Gastrocnemius medialis (tissue), 4 donors: ENCODE measurements around the gene PXN. TPM values are rescaled to one million over a fixed set of nuclear protein-coding genes. Genes with fewer than 3 reads are reported as not detected.

Experiments used
- ATAC-seq, 2 donors: fragments of 150-250 bp; one replicate each; pipeline ENCODE4 v1.9.1; 2016
- DNase-seq, 2 donors: peaks; one replicate each; pipeline ENCODE4 v3.0.0-alpha.2; 2019
- H3K27ac ChIP-seq, 4 donors: fragments of 200-600 bp; sonication (generic); 1 replicate in 1 of 4; 2 replicates in 3 of 4; pipeline ENCODE4 v1.5.1; 2016 to 2018; ENCODE audit warnings: mild to moderate bottlenecking in 2 of 4, moderate library complexity in 1 of 4
- H3K27me3 ChIP-seq, 3 donors: fragments of 200-600 bp; sonication (generic) in 2 of 3; 1 replicate in 1 of 3; 2 replicates in 2 of 3; pipeline versions ENCODE4 v1.5.1 to v1.6.0; 2016 to 2019; ENCODE audit warnings: mild to moderate bottlenecking in 1 of 3, moderate library complexity in 1 of 3
- H3K36me3 ChIP-seq, 2 donors: fragments of 200-600 bp; sonication (generic) in 1 of 2; one replicate each; pipeline ENCODE4 v1.5.1; 2017 to 2018
- H3K4me1 ChIP-seq, 2 donors: fragments of 200-600 bp; sonication (generic) in 1 of 2; one replicate each; pipeline ENCODE4 v1.5.1; 2016 to 2017; ENCODE audit warnings: mild to moderate bottlenecking in 2 of 2
- H3K4me3 ChIP-seq, 4 donors: fragments of 200-600 bp; sonication (generic) in 3 of 4; 1 replicate in 1 of 4; 2 replicates in 3 of 4; pipeline ENCODE4 v1.5.1; 2016 to 2019; ENCODE audit warnings: mild to moderate bottlenecking in 2 of 4
- H3K9me3 ChIP-seq, 3 donors: fragments of 200-600 bp; sonication (generic) in 2 of 3; 1 replicate in 1 of 3; 2 replicates in 2 of 3; pipeline ENCODE4 v1.5.1; 2016 to 2019
- POLR2A ChIP-seq, 2 donors: fragments of 450-650 bp; IDR thresholded peaks; one replicate each; pipeline ENCODE4 v1.6.1; 2017; ENCODE audit warnings: antibody characterized with exemption in 2 of 2, mild to moderate bottlenecking in 2 of 2, moderate library complexity in 2 of 2
- in situ Hi-C, 4 donors: fragments of 200-750 bp; cut with MboI; loops; one replicate each; pipeline versions ENCODE4 v1.15.0 to v1.8.0; 2017; ENCODE audit warnings: low sequenced_read_pairs in 4 of 4
- intact Hi-C: fragments of 100-400 bp; cut with DNase I; formaldehyde crosslinking; loops from one replicate; pipeline ENCODE4 v1.15.1; 2023; ENCODE audit warnings: low total_unique reads
- total RNA-seq, 4 donors: library from RNA; depleted of rRNA; stranded (reverse); fragments of >200 nt; gene quantifications; one replicate each; pipeline versions ENCODE4 v1.1.0 to v1.2.3, GENCODE V29; 2016
- TF ChIP-seq, protein P1 (sequence below), 5 experiments: fragments of 450-650 bp in 3 of 5; fragments of 200-600 bp in 2 of 5; sonication (generic) in 2 of 5; IDR thresholded peaks in 4 of 5; conservative IDR thresholded peaks in 1 of 5; 1 replicate in 4 of 5; 2 replicates in 1 of 5; pipeline ENCODE4 v1.5.1; 2016 to 2019; ENCODE audit warnings: antibody characterized with exemption in 5 of 5, mild to moderate bottlenecking in 3 of 5, moderate library complexity in 3 of 5

The PXN gene
- total RNA-seq, 4 donors from 2014 or later = 48.8 to 102 (median 77.9) TPM

DNA sequence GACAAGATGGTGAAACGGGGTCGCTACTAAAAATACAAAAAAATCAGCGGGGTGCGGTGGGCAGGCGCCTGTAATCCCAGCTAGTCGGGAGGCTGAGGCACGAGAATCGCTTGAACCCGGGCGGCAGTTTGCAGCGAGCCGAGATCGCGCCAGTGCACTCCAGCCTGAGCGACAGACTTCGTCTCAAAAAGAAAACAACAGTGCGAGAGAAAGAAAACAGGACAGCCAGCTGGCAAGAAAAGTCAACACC, 26.8 kb upstream of the PXN start:
- Histone ChIP-seq H3K36me3 (no peaks in the 10 kb centered on the region), H3K27me3 (no peaks in the 10 kb centered on the region), H3K9me3 (no peaks in the 10 kb centered on the region), H3K4me3 (peak overlapping the region; percentile 55 to 84 (median 78)), H3K4me1 (peaks cover 0 to 5% of the 10 kb centered on the region in 2 donors), H3K27ac (peak overlapping the region; percentile 92 to 97 (median 96))
- intact Hi-C loops = loop anchor here (2.0 to 10.0 kb wide), 5 partner anchors 28 to 1335 kb away; partner anchors contain the start of genes ORAI1, PXN, RAB35 and RPLP0
- no peak for TF ChIP-seq POLR2A (IDR thresholded peaks at IDR 0.05)
- TF ChIP-seq, protein P1, sequence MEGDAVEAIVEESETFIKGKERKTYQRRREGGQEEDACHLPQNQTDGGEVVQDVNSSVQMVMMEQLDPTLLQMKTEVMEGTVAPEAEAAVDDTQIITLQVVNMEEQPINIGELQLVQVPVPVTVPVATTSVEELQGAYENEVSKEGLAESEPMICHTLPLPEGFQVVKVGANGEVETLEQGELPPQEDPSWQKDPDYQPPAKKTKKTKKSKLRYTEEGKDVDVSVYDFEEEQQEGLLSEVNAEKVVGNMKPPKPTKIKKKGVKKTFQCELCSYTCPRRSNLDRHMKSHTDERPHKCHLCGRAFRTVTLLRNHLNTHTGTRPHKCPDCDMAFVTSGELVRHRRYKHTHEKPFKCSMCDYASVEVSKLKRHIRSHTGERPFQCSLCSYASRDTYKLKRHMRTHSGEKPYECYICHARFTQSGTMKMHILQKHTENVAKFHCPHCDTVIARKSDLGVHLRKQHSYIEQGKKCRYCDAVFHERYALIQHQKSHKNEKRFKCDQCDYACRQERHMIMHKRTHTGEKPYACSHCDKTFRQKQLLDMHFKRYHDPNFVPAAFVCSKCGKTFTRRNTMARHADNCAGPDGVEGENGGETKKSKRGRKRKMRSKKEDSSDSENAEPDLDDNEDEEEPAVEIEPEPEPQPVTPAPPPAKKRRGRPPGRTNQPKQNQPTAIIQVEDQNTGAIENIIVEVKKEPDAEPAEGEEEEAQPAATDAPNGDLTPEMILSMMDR (IDR thresholded peaks at IDR 0.05 in 4 of 5, conservative IDR thresholded peaks at IDR 0.05 in 1 of 5) = no peak
- ATAC-seq = peak; percentile 4 to 6
- in situ Hi-C loops = no loop called here
- DNase-seq = no peak

DNA sequence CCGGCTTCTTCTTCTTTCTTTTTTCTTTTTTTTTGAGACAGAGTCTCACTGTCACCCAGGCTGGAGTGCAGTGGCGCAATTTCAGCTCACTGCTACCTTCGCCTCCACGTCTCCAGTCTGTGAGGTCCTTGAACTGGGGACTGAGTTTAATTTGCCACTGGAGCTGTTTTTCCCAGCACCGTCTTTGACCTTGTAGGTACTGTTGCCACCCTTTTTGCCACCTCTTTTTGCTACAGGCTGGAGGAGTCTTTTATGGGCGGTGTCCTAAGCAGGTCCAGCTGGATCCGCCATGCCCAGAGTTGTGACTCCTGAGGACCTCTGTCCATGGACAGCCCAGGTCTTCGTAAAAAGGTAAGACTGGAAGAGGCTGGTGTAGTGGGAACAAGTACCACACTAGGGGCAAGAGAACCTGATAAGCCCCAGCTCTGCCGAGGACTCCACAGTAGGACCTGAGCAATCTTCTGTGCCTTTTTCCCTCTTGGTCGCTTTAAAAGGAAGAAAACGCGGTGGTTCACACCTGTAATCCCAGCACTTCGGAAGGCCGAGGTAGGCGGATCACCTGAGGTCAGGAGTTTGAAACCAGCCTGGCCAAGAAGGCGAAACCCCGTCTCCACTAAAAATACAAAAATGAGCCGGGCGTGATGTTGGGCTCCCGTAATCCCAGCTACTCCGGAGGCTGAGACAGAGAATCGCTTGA, 25.2 kb upstream of the PXN start:
- TF ChIP-seq, protein P1 (IDR thresholded peaks at IDR 0.05 in 4 of 5, conservative IDR thresholded peaks at IDR 0.05 in 1 of 5) = no peak
- no peak for TF ChIP-seq POLR2A (IDR thresholded peaks at IDR 0.05)
- Histone ChIP-seq H3K27ac (peak overlapping the region; percentile 92 to 97 (median 96)), H3K4me3 (peak overlapping the region; percentile 30 to 84 (median 66)), H3K9me3 (no peaks in the 10 kb centered on the region), H3K4me1 (peaks cover 0 to 5% of the 10 kb centered on the region in 2 donors), H3K27me3 (no peaks in the 10 kb centered on the region), H3K36me3 (no peaks in the 10 kb centered on the region)
- intact Hi-C loops (loop anchor here (1.0 to 10.0 kb wide), 4 partner anchors 60 to 1337 kb away; partner anchors contain the start of genes ORAI1, RAB35 and SPPL3), in situ Hi-C loops (no loop called here)
- ATAC-seq (peak in 1 of 2 donors; percentile 5), DNase-seq (peak in 1 of 2 donors; percentile 41)

DNA sequence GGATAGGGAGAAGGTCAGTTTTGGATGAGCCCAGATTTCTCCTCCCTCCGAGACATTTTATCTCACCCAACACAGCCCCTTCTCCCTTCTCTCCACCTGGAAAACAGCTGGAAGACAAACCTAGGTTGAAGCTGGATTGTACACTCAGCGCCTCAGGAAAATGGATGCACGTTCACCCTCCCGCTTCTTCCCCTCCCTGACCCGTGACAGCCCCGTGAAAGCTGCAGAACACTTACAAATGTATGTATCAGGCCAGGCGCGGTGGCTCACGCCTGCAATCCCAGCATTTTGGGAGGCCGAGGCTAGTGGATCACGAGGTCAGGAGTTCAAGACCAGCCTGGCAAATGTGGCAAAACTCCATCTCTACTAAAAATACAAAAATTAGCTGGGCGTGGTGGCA, 22.0 kb upstream of the PXN start:
- Histone ChIP-seq H3K4me1 (no peaks in the 10 kb centered on the region), H3K4me3 (no peak overlapping the region), H3K9me3 (no peaks in the 10 kb centered on the region), H3K27me3 (no peaks in the 10 kb centered on the region), H3K36me3 (no peaks in the 10 kb centered on the region), H3K27ac (no peak overlapping the region)
- TF ChIP-seq POLR2A (IDR thresholded peaks at IDR 0.05) = no peak
- TF ChIP-seq, protein P1 (IDR thresholded peaks at IDR 0.05 in 4 of 5, conservative IDR thresholded peaks at IDR 0.05 in 1 of 5) = no peak
- in situ Hi-C loops = no loop called here
- DNase-seq = no peak
- ATAC-seq = no peak
- intact Hi-C loops = no loop called here

DNA sequence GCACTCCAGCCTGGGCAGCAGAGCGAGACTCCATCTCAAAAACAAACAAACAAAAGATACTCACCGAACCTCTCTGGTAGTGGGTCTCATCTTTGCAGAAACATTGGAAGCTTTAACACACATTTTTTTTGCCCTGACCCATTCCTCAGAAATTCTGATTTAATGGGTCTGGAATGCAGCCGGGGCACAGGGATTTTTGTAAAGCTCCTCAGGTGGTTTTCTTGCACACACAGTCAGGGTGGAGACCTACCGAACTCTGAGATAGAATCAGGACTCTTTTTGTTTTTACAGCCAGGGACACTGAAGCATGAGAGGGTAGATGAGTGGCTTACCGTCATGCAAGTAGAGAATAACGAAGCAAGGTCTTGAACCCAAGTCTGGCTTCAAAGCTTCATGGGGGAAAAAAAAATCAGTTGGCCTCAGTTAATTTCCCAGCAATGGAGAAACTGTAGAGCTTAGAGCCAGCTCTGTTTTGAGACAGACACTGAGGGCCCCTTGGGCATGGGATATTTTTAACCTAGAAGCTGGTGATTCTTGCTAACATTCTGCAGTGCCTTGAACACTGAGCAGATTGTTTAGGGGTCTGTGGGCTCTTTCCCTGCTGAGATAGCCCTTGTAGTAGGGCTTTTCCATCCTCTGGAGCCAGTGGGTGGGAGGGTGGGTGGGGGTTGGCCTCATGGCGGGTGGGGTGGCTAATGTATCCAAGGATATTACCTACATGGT, 21.4 kb upstream of the PXN start:
- ATAC-seq = no peak
- in situ Hi-C loops (no loop called here), intact Hi-C loops (no loop called here)
- DNase-seq = no peak
- no peaks in the 10 kb centered on the region for H3K4me1 ChIP-seq
- no peaks in the 10 kb centered on the region for H3K27me3 ChIP-seq
- H3K27ac ChIP-seq = no peak overlapping the region
- no peaks in the 10 kb centered on the region for H3K9me3 ChIP-seq
- H3K4me3 ChIP-seq = no peak overlapping the region
- H3K36me3 ChIP-seq = no peaks in the 10 kb centered on the region
- TF ChIP-seq POLR2A (IDR thresholded peaks at IDR 0.05) = no peak
- TF ChIP-seq, protein P1 (IDR thresholded peaks at IDR 0.05 in 4 of 5, conservative IDR thresholded peaks at IDR 0.05 in 1 of 5) = no peak
